Measurements from ENCODE around the gene EFHD2.

- no peak for TF ChIP-seq YY1 (IDR thresholded peaks at IDR 0.05; ENCODE audit: insufficient read depth, insufficient read length)
- TF ChIP-seq SUZ12 (IDR thresholded peaks at IDR 0.05; ENCODE audit: extremely low read depth, insufficient read depth, insufficient read length): no peak
Measured at GRCh38 chr1:15465674-15466073, 56.0 kb downstream of the EFHD2 start.

All from NT2/D1 (cell line).